Lower lobe of right lung (tissue), 2 donors: ENCODE results near the gene ELF2. TPM values are rescaled to one million over a fixed set of nuclear protein-coding genes. Genes with fewer than 3 reads are reported as not detected.
A peak's percentile ranks its signal among the peaks of the same experiment; 100 is the strongest.

Experiments
- ATAC-seq, 2 donors: fragments of 200-7000 bp; cut with Tn5 transposase; one replicate each; pipeline ENCODE4 v1.9.1; 2020 to 2022; ENCODE audit warnings: mild to moderate bottlenecking in 2 of 2, moderate library complexity in 2 of 2
- DNase-seq: peaks from one replicate; pipeline ENCODE4 v3.0.0-alpha.2; 2020
- H3K27ac ChIP-seq: fragments of 200-600 bp; one replicate; pipeline ENCODE4 v1.8.0; 2022
- H3K27me3 ChIP-seq: fragments of 200-600 bp; one replicate; pipeline ENCODE4 v1.8.0; 2022; ENCODE audit warnings: low read depth
- H3K36me3 ChIP-seq: fragments of 200-600 bp; one replicate; pipeline ENCODE4 v1.8.0; 2022; ENCODE audit warnings: mild to moderate bottlenecking
- H3K4me1 ChIP-seq: fragments of 200-600 bp; one replicate; pipeline ENCODE4 v1.8.0; 2022
- H3K4me3 ChIP-seq: fragments of 200-600 bp; one replicate; pipeline ENCODE4 v1.8.0; 2022; ENCODE audit warnings: mild to moderate bottlenecking
- H3K9me3 ChIP-seq: fragments of 200-600 bp; one replicate; pipeline ENCODE4 v1.8.0; 2022
- CTCF ChIP-seq: fragments of 200-600 bp; IDR thresholded peaks from one replicate; pipeline ENCODE4 v1.8.0; 2022; ENCODE audit warnings: antibody characterized with exemption, mild to moderate bottlenecking
- intact Hi-C: fragments of 100-400 bp; cut with DNase I; formaldehyde crosslinking; loops from one replicate; pipeline ENCODE4 v1.11.0; 2022
- total RNA-seq: library from RNA; stranded (reverse); fragmentation: NEBNext Ultra II Directional; extraction: Animal tissue kit (Norgen Biotek cat#: 25700); gene quantifications from one replicate; pipeline ENCODE4 v1.2.1, GENCODE V29; 2021
- donor health status: DM: no; HTN: yes; CAD: no; lungs with severe emphysema.

ELF2 gene
- total RNA-seq, 1 donor from 2014 or later = 54.0 TPM

- no peaks in the 10 kb centered on the region for H3K27me3 ChIP-seq
- ATAC-seq (peak; percentile 75 to 77), DNase-seq (peak; percentile 78)
- H3K27ac ChIP-seq = peak overlapping the region; percentile 94
- no peaks in the 10 kb centered on the region for H3K36me3 ChIP-seq
- no peak for TF ChIP-seq CTCF
- peaks cover 41% of the 10 kb centered on the region for H3K4me1 ChIP-seq
- peak overlapping the region; percentile 87 for H3K4me3 ChIP-seq
- intact Hi-C loops = no loop called here
- H3K9me3 ChIP-seq = no peaks in the 10 kb centered on the region
Observed at GRCh38 chr4:139083607-139083955, 93.4 kb downstream of the ELF2 start.

- ATAC-seq = peak; percentile 95 to 96
- peak; percentile 97 for DNase-seq
- no peaks in the 10 kb centered on the region for H3K27me3 ChIP-seq
- TF ChIP-seq CTCF = no peak
- peak overlapping the region; percentile 87 for H3K4me3 ChIP-seq
- peaks cover 43% of the 10 kb centered on the region for H3K4me1 ChIP-seq
- peak overlapping the region; percentile 94 for H3K27ac ChIP-seq
- H3K36me3 ChIP-seq = no peaks in the 10 kb centered on the region
- intact Hi-C loops = no loop called here
- H3K9me3 ChIP-seq = no peaks in the 10 kb centered on the region
Observed at GRCh38 chr4:139082750-139083606, 94.0 kb downstream of the ELF2 start.

- H3K4me3 ChIP-seq = no peak overlapping the region
- peaks cover 3% of the 10 kb centered on the region for H3K36me3 ChIP-seq
- peaks cover 56% of the 10 kb centered on the region for H3K4me1 ChIP-seq
- no peak overlapping the region for H3K27ac ChIP-seq
- no peak for ATAC-seq
- intact Hi-C loops = no loop called here
- no peaks in the 10 kb centered on the region for H3K9me3 ChIP-seq
- TF ChIP-seq CTCF = no peak
- H3K27me3 ChIP-seq = no peaks in the 10 kb centered on the region
- no peak for DNase-seq
Observed at GRCh38 chr4:139078926-139079325, 98.1 kb downstream of the ELF2 start.

GRCh38 chr4:139077567-139078355 lies 99.3 kb downstream of the ELF2 start:
- Histone ChIP-seq H3K4me1 (peaks cover 56% of the 10 kb centered on the region), H3K36me3 (peaks cover 8% of the 10 kb centered on the region), H3K4me3 (no peak overlapping the region), H3K9me3 (no peaks in the 10 kb centered on the region), H3K27me3 (no peaks in the 10 kb centered on the region), H3K27ac (no peak overlapping the region)
- intact Hi-C loops = no loop called here
- ATAC-seq (no peak), DNase-seq (no peak)
- TF ChIP-seq CTCF = no peak

GRCh38 chr4:139076016-139076744 lies 100.8 kb downstream of the ELF2 start:
- intact Hi-C loops = no loop called here
- no peak for TF ChIP-seq CTCF
- DNase-seq = no peak
- Histone ChIP-seq H3K9me3 (no peaks in the 10 kb centered on the region), H3K27ac (no peak overlapping the region), H3K27me3 (no peaks in the 10 kb centered on the region), H3K4me3 (no peak overlapping the region), H3K36me3 (peaks cover 24% of the 10 kb centered on the region), H3K4me1 (peaks cover 43% of the 10 kb centered on the region)
- no peak for ATAC-seq
